Measurements from ENCODE around the gene RPA3. TPM values are rescaled to one million over a fixed set of nuclear protein-coding genes. Genes with fewer than 3 reads are reported as not detected.

RPA3 gene
- total RNA-seq, 4 donors from 2014 or later = 5.3 to 19.2 (median 18.6) TPM

DNA sequence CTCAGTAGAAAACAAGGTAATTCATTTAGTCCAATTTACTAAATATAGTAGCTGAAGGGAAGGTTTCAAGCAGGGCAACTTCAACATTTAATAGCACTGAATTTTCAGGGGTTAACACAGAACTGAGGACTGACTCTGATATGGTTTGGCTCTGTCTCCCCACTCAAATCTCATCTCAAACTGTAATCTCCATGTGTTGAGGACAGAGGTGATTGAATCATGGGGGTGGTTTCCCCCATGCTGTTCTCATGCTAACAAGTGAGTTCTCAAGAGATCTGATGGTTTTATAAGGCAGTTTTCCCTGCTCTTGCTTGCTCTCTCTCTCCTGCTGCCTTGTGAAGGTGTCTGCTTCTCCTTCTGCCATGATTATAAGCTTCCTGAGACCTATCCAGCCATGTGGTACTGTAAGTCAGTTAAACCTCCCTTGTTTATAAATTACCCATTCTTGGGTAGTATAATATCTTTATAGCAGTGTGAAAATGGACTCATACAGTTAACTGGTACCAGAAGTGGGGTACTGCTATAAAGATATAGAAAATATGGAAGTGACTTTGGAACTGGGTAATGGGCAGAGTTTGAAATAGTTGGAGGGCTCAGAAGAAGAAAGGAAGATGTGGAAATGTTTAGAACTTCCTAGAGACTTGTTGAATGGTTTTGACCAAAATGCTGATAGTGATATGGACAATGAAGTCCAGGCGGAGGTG is 87.6 kb downstream of the RPA3 start:
- intact Hi-C loops (cut with DNase I; ENCODE audit: low total_unique reads) = no loop called here
- H3K27me3 ChIP-seq = no peaks in the 10 kb centered on the region
- H3K4me1 ChIP-seq = no peaks in the 10 kb centered on the region

DNA sequence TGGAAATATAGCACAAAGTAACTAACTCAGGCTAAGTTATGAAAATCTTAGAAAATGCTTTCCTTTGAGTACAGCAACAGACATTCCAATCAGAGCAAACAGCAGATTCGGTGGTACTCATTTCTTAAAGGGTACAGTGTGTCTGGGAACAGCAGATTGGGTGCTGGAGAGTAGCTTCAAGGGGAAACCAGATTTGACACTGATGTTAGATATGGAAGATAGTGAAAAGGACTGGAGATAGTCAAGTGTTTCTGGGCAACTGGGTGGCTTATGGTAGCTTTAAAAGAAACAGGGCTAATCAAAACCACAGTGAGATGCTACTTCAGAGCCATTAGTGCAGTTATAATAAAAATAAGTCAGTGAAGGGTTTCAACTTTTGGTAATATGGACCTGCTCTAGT is 89.9 kb downstream of the RPA3 start:
- no peak for DNase-seq
- TF ChIP-seq, protein P1, sequence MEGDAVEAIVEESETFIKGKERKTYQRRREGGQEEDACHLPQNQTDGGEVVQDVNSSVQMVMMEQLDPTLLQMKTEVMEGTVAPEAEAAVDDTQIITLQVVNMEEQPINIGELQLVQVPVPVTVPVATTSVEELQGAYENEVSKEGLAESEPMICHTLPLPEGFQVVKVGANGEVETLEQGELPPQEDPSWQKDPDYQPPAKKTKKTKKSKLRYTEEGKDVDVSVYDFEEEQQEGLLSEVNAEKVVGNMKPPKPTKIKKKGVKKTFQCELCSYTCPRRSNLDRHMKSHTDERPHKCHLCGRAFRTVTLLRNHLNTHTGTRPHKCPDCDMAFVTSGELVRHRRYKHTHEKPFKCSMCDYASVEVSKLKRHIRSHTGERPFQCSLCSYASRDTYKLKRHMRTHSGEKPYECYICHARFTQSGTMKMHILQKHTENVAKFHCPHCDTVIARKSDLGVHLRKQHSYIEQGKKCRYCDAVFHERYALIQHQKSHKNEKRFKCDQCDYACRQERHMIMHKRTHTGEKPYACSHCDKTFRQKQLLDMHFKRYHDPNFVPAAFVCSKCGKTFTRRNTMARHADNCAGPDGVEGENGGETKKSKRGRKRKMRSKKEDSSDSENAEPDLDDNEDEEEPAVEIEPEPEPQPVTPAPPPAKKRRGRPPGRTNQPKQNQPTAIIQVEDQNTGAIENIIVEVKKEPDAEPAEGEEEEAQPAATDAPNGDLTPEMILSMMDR (IDR thresholded peaks at IDR 0.05) = no peak
- TF ChIP-seq POLR2A (IDR thresholded peaks at IDR 0.05) = no peak
- Histone ChIP-seq H3K27me3 (no peaks in the 10 kb centered on the region), H3K4me3 (no peak overlapping the region), H3K27ac (no peak overlapping the region), H3K4me1 (no peaks in the 10 kb centered on the region), H3K36me3 (no peaks in the 10 kb centered on the region), H3K9me3 (no peaks in the 10 kb centered on the region)
- intact Hi-C loops (cut with DNase I; ENCODE audit: low total_unique reads) = no loop called here

More for the DNA sequence above, 87.6 kb downstream of the RPA3 start:
- TF ChIP-seq, protein P1 (IDR thresholded peaks at IDR 0.05) = no peak
- TF ChIP-seq POLR2A (IDR thresholded peaks at IDR 0.05) = no peak
- Histone ChIP-seq H3K27ac (no peak overlapping the region), H3K9me3 (no peaks in the 10 kb centered on the region), H3K36me3 (no peaks in the 10 kb centered on the region), H3K4me3 (no peak overlapping the region)
- DNase-seq = no peak

DNA sequence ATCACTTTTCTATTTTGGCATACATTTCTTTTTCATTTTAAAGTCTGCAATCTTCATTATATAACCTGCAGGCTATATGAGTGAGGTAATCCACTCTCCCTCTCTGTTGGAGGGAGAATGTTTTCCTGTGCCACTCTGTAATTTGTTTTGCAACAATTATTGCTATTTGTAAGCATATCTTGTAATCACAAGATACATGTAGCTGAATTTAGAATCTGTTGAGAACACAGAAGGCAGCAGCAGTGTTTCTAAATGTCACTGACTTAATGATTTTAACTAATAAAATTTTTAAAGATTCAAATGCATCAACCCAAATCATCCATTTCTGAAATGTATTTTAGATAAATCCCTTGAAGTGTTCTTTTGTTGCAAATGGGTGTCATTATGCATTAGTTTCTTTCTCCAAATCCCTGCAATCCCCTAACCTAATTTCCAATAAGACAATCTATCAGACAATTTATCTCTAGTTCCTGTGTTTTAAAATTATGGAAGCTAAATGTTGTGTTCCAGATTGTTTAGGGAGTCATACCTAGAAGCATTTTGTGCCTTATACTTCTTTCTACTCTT is 97.7 kb downstream of the RPA3 start:
- Histone ChIP-seq H3K36me3 (no peaks in the 10 kb centered on the region), H3K27ac (no peak overlapping the region), H3K27me3 (no peaks in the 10 kb centered on the region), H3K4me3 (no peak overlapping the region), H3K9me3 (no peaks in the 10 kb centered on the region), H3K4me1 (no peaks in the 10 kb centered on the region)
- DNase-seq = no peak
- intact Hi-C loops (cut with DNase I; ENCODE audit: low total_unique reads) = no loop called here
- TF ChIP-seq, protein P1 (IDR thresholded peaks at IDR 0.05) = no peak

DNA sequence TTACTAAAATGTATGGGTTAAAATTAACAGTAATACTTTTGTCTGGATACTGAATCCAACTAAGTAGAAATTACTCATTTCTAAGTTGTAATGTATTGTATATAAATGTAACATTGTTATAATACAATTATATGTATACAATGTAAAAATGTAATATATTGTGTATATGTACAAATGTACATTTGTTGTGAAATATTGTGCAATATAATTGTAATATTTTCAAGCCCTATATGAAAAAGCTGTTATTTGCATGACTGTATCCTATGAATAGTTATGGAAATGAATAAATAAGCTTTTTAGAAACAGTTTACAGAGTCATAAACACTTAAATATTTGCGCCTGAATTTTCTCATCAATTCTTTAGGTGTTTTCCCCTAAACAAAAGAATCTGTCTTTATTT is 98.2 kb downstream of the RPA3 start:
- TF ChIP-seq, protein P1 (IDR thresholded peaks at IDR 0.05) = no peak
- no peak for TF ChIP-seq POLR2A (IDR thresholded peaks at IDR 0.05)
- H3K27ac ChIP-seq = no peak overlapping the region
- no peaks in the 10 kb centered on the region for H3K27me3 ChIP-seq
- H3K4me1 ChIP-seq = no peaks in the 10 kb centered on the region
- DNase-seq = no peak
- H3K9me3 ChIP-seq = no peaks in the 10 kb centered on the region
- intact Hi-C loops (cut with DNase I; ENCODE audit: low total_unique reads) = no loop called here
- H3K36me3 ChIP-seq = no peaks in the 10 kb centered on the region
- H3K4me3 ChIP-seq = no peak overlapping the region

DNA sequence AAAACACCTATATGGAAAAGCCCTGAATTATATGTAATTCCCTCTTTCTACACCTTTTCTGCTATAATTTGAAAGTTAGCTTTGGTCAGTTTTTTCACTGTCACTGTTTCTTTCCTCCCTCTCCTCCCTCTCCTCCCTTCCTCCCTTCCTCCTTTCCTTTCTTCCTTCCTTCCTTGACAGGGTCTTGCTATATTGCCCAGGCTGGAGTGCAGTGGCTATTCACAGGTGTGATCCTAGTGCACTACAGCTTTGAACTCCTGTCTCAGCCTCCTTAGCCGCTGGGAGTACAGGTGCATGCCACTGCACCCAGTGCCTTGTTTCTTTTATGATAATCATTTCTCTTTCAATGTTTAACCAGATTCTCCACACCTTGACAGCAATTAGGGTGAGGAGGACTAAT is 100.0 kb downstream of the RPA3 start:
- H3K27ac ChIP-seq = no peak overlapping the region
- H3K4me3 ChIP-seq = no peak overlapping the region
- TF ChIP-seq POLR2A (IDR thresholded peaks at IDR 0.05) = no peak
- TF ChIP-seq, protein P1 (IDR thresholded peaks at IDR 0.05) = no peak
- DNase-seq = no peak
- no peaks in the 10 kb centered on the region for H3K36me3 ChIP-seq
- intact Hi-C loops (cut with DNase I; ENCODE audit: low total_unique reads) = no loop called here
- no peaks in the 10 kb centered on the region for H3K9me3 ChIP-seq
- no peaks in the 10 kb centered on the region for H3K4me1 ChIP-seq
- H3K27me3 ChIP-seq = no peaks in the 10 kb centered on the region

Measured in uterus (tissue), 4 donors.